DMS 273 (cell line): Measurements from ENCODE around the gene ABCA7.

Experiments
- DNase-seq: peaks from one replicate; lab custom pipeline; 2025; ENCODE audit not compliant: unreplicated experiment; lab: John Stamatoyannopoulos, UW

Gene ABCA7

GRCh38 chr19:1004204-1004802 lies 35.6 kb upstream of the ABCA7 start:
- no peak for DNase-seq

GRCh38 chr19:1004803-1005664 lies 34.9 kb upstream of the ABCA7 start:
- no peak for DNase-seq

GRCh38 chr19:1006711-1007398 lies 33.1 kb upstream of the ABCA7 start:
- DNase-seq = peak; percentile 59

GRCh38 chr19:1007399-1008251 lies 32.3 kb upstream of the ABCA7 start:
- no peak for DNase-seq

- DNase-seq = no peak
These were observed 31.5 kb upstream of the ABCA7 start for GRCh38 chr19:1008268-1009040.

- DNase-seq = no peak
These were observed 30.6 kb upstream of the ABCA7 start for GRCh38 chr19:1009041-1009980.

- DNase-seq = no peak
These were observed 29.8 kb upstream of the ABCA7 start for GRCh38 chr19:1009981-1010538.

GRCh38 chr19:1010586-1011510 lies 29.1 kb upstream of the ABCA7 start:
- DNase-seq = no peak

- DNase-seq = no peak
These were observed 28.0 kb upstream of the ABCA7 start for GRCh38 chr19:1011831-1012333.

GRCh38 chr19:1012334-1012733 lies 27.6 kb upstream of the ABCA7 start:
- no peak for DNase-seq

- no peak for DNase-seq
These were observed 26.7 kb upstream of the ABCA7 start for GRCh38 chr19:1013218-1013617.

- no peak for DNase-seq
These were observed 25.5 kb upstream of the ABCA7 start for GRCh38 chr19:1014161-1015060.

GRCh38 chr19:1015061-1015781 lies 24.7 kb upstream of the ABCA7 start:
- DNase-seq = no peak

- no peak for DNase-seq
These were observed 23.9 kb upstream of the ABCA7 start for GRCh38 chr19:1015782-1016646.

GRCh38 chr19:1016647-1017114 lies 23.2 kb upstream of the ABCA7 start:
- DNase-seq = no peak
